ENCODE data around the gene RPP25L. TPM values are rescaled to one million over a fixed set of nuclear protein-coding genes. Genes with fewer than 3 reads are reported as not detected.

The RPP25L gene
- total RNA-seq, 1 experiment from 2014 or later = 17.2 TPM

- Histone ChIP-seq H2BK15ac (ENCODE audit: low read depth, low read length) (no peak overlapping the region), H3K23ac (ENCODE audit: insufficient read length, low read depth, low read length) (no peak overlapping the region), H2BK20ac (ENCODE audit: low read depth, low read length, poor library complexity, severe bottlenecking) (no peak overlapping the region), H3K56ac (ENCODE audit: insufficient read length, low read depth, low read length) (no peak overlapping the region), H4K91ac (ENCODE audit: insufficient read length, low read depth, low read length) (no peak overlapping the region), H3K27me3 (ENCODE audit: insufficient read depth, low read length) (no peaks in the 10 kb centered on the region), H2AFZ (ENCODE audit: low read length) (no peak overlapping the region), H3K9ac (ENCODE audit: extremely low read depth, insufficient read length, low read length) (no peak overlapping the region), H3K18ac (ENCODE audit: insufficient read length, low read depth, low read length) (no peak overlapping the region), H3K23me2 (ENCODE audit: insufficient read length, low read depth, low read length, poor library complexity, severe bottlenecking) (peaks cover 7% of the 10 kb centered on the region), H4K5ac (ENCODE audit: insufficient read length, low read depth, low read length) (no peak overlapping the region), H3K4me2 (ENCODE audit: insufficient read depth, insufficient read length, low read length) (no peak overlapping the region), H4K20me1 (ENCODE audit: control insufficient read depth, insufficient read depth, insufficient read length) (peaks cover 3% of the 10 kb centered on the region), H2BK12ac (ENCODE audit: insufficient read length, low read depth, low read length) (no peak overlapping the region), H3K79me2 (ENCODE audit: insufficient read depth, low read length) (no peaks in the 10 kb centered on the region), H3K9me3 (ENCODE audit: control insufficient read depth, low read depth, low read length) (no peaks in the 10 kb centered on the region), H3K4me1 (ENCODE audit: insufficient read depth, low read length) (peaks cover 5% of the 10 kb centered on the region; the same call in 1 of the 2 replicates), H3T11ph (ENCODE audit: low read length) (no peak overlapping the region), H2BK120ac (ENCODE audit: low read depth, low read length, poor library complexity, severe bottlenecking) (no peak overlapping the region), H3K79me1 (ENCODE audit: insufficient read depth, low read depth, low read length, poor library complexity, severe bottlenecking) (no peaks in the 10 kb centered on the region), H2BK5ac (ENCODE audit: insufficient read length, low read length) (no peak overlapping the region), H3K14ac (ENCODE audit: insufficient read depth, low read length) (no peak overlapping the region; the same call in 1 of the 2 replicates), H3K4ac (ENCODE audit: low read depth, low read length) (no peak overlapping the region), H3K27ac (ENCODE audit: insufficient read length, low read depth, low read length) (no peak overlapping the region), H4K8ac (replicated peaks; ENCODE audit: insufficient read length, low read depth, low read length) (no peak overlapping the region), H2AK5ac (ENCODE audit: insufficient read length, low read length) (no peak overlapping the region)
- peaks cover 30 to 42% of the 10 kb centered on the region in 2 experiments for H3K4me1 Mint-ChIP-seq
- H3K36me3 Mint-ChIP-seq (ENCODE audit: insufficient read depth in 1 of 3, low read depth in 3 of 3) = peaks cover 2 to 7% (median 4%) of the 10 kb centered on the region in 3 experiments; a peak in 5 of 7 replicates
- DNase-seq = no peak
- H3K4me3 Mint-ChIP-seq = no peak overlapping the region; a peak in 1 of 5 replicates
- no peaks in the 10 kb centered on the region for H3K9me3 Mint-ChIP-seq
- peaks cover 6% of the 10 kb centered on the region for H3K27me3 Mint-ChIP-seq (ENCODE audit: low read depth)
- no peak for TF ChIP-seq CTCF (conservative IDR thresholded peaks at IDR 0.05)
- no peak overlapping the region; a peak in 1 of 7 replicates for H3K27ac Mint-ChIP-seq
- no CpG with 5 or more reads among the region's 11 CpGs for WGBS (ENCODE audit: extremely low coverage, insufficient read length, low lambda C conversion rate)
Observed at GRCh38 chr9:34654323-34655051, 42.6 kb upstream of the RPP25L start.
